SW480 (cell line): Measurements from ENCODE around the gene MAP3K6.

ENCODE experiments used
- DNase-seq: peaks from one replicate; pipeline ENCODE4 v3.0.0-alpha.2; 2016; ENCODE audit warnings: low spot score

Gene MAP3K6

GRCh38 chr1:27335506-27336422 is 31.0 kb downstream of the MAP3K6 start:
- DNase-seq = no peak

GRCh38 chr1:27333717-27334279 is 33.0 kb downstream of the MAP3K6 start:
- no peak for DNase-seq

- no peak for DNase-seq
These were observed 34.1 kb downstream of the MAP3K6 start for GRCh38 chr1:27332536-27333281.

GRCh38 chr1:27331922-27332321 is 34.8 kb downstream of the MAP3K6 start:
- no peak for DNase-seq

- no peak for DNase-seq
These were observed 35.3 kb downstream of the MAP3K6 start for GRCh38 chr1:27331426-27331825.

GRCh38 chr1:27330786-27331185 is 36.0 kb downstream of the MAP3K6 start:
- DNase-seq = no peak

GRCh38 chr1:27327964-27328363 is 38.8 kb downstream of the MAP3K6 start:
- no peak for DNase-seq

GRCh38 chr1:27325286-27325685 is 41.5 kb downstream of the MAP3K6 start:
- DNase-seq = no peak

- DNase-seq = no peak
These were observed 44.1 kb downstream of the MAP3K6 start for GRCh38 chr1:27322569-27323240.

GRCh38 chr1:27321813-27322568 is 44.8 kb downstream of the MAP3K6 start, which contains the start of gene TMEM222:
Gene TMEM222, plus strand, starts transcription at chr1:27322163. Its CDS starts 35 bp downstream, at chr1:27322198.
- peak; percentile 94 for DNase-seq

- no peak for DNase-seq
These were observed 48.2 kb downstream of the MAP3K6 start for GRCh38 chr1:27318596-27318995.

GRCh38 chr1:27318136-27318535 is 48.6 kb downstream of the MAP3K6 start:
- no peak for DNase-seq

GRCh38 chr1:27316860-27317259 is 49.9 kb downstream of the MAP3K6 start:
- DNase-seq = no peak

GRCh38 chr1:27314737-27315136 is 52.0 kb downstream of the MAP3K6 start:
- DNase-seq = no peak

GRCh38 chr1:27314169-27314568 is 52.6 kb downstream of the MAP3K6 start:
- DNase-seq = no peak

- no peak for DNase-seq
These were observed 58.7 kb downstream of the MAP3K6 start for GRCh38 chr1:27307874-27308598.

- no peak for DNase-seq
These were observed 59.6 kb downstream of the MAP3K6 start for GRCh38 chr1:27306892-27307761.

- DNase-seq = no peak
These were observed 60.7 kb downstream of the MAP3K6 start for GRCh38 chr1:27306071-27306470.
